GM10248 (cell line): ENCODE data around the gene NUDT1.

ENCODE experiments used
- CTCF ChIA-PET: fragments of 300-600 bp; sonication (Branson Sonifier 250); formaldehyde crosslinking; extraction: SDS; loops from one replicate; lab custom pipeline; 2021; ENCODE audit warnings: antibody characterized with exemption; lab: Yijun Ruan, JAX
- POLR2A ChIA-PET: fragments of 350-650 bp; sonication (Branson Sonifier 250); formaldehyde crosslinking; extraction: SDS; loops from one replicate; lab custom pipeline; 2020; ENCODE audit warnings: antibody characterized with exemption; lab: Yijun Ruan, JAX
- DNase-seq: peaks from one replicate; pipeline ENCODE4 v3.0.0; 2012; ENCODE audit errors: extremely low spot score
- CTCF ChIP-seq: IDR thresholded peaks from 2 replicates; pipeline ENCODE4 v1.5.1; 2012; ENCODE audit warnings: mild to moderate bottlenecking, low read depth; ENCODE audit errors: extremely low read depth, missing control alignments, control extremely low read depth

Gene NUDT1

DNA sequence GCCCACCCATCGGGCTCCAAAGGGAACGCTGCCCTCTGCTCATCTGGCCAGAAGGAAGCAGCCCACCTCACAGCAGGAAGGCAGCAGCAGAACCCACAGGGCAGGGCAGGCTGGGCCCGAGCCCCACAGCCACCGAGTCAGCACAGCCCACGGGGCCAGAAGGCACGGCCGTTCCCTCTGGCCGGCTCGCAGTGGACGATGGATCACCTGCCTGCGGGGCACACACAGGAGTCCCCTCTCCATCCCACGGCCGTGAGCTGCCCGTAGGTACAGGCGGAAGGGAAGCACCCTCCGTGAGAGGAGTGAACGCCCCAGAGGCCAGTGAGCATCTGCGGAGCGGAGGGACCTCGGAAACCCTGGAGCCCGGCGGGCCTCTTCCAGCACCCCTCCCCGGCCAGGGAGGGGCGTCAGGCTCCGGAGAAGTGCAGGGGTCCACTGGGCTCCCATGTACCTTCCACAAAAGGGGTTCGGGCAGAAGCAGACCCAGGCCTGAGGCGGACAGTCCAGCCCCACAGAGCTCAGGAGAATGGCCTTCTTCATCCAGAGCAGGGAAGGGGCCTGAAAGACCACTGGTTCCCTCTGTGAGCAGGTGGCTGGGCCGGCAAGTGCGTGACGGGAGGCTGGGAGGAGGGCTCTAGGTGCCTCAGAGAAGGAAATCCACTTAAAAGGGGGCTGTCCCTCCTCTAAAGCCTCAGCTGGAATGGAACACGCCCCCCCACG, 11.7 kb downstream of the NUDT1 start:
- DNase-seq = no peak
- CTCF ChIA-PET = interaction anchor here (2.8 kb wide), 1 partner anchor 94 kb away, joined by 8 read pairs; no protein-coding TSS in a partner anchor
- TF ChIP-seq CTCF = no peak
- POLR2A ChIA-PET = no interaction called here

DNA sequence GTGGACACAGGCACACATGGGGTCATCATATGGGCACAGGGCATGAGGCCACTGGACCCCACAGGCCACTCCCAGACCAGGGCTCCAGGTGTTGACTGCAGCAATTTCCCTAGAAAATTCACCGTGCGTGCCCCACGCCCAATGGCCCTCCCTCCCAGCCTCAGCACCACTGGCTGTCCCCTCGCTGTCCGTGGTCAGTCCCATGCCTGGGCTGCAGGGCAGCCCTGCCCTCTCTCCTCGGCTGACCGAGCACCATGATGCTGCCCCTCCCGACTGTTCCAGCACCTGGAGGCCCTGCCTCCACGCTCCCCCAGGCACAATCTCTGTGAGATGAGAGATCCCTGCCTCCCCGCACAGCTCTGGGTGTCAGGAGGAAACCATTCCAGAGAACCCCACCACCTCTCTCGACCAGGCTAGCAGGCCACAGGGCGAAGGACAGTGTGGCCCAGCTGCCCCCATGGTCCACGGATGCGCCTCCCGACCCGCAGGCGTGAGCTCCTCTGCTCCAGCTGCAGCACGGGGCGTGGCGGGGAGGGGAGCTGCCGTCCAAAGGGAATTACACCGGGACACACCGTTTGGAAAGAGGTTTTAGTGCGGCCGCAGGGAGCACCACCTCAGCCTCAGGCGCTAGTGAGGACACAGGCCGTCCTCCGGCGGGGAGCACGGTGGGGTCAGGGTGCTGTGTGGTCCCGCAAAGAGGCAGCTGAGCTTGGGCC, 12.6 kb downstream of the NUDT1 start:
- no peak for DNase-seq
- no peak for TF ChIP-seq CTCF
- ChIA-PET CTCF (interaction anchor here (2.8 kb wide), 1 partner anchor 93 kb away, joined by 8 read pairs; no protein-coding TSS in a partner anchor), POLR2A (interaction anchor here (1.1 kb wide), 1 partner anchor 58 kb away, joined by 3 read pairs; no protein-coding TSS in a partner anchor)

- no peak for DNase-seq
- CTCF ChIA-PET = interaction anchor here (2.8 kb wide), 1 partner anchor 92 kb away, joined by 8 read pairs; no protein-coding TSS in a partner anchor
- POLR2A ChIA-PET = interaction anchor here (1.1 kb wide), 1 partner anchor 57 kb away, joined by 3 read pairs; no protein-coding TSS in a partner anchor
- no peak for TF ChIP-seq CTCF
Measured at GRCh38 chr7:2255145-2256139, 13.4 kb downstream of the NUDT1 start.

DNA sequence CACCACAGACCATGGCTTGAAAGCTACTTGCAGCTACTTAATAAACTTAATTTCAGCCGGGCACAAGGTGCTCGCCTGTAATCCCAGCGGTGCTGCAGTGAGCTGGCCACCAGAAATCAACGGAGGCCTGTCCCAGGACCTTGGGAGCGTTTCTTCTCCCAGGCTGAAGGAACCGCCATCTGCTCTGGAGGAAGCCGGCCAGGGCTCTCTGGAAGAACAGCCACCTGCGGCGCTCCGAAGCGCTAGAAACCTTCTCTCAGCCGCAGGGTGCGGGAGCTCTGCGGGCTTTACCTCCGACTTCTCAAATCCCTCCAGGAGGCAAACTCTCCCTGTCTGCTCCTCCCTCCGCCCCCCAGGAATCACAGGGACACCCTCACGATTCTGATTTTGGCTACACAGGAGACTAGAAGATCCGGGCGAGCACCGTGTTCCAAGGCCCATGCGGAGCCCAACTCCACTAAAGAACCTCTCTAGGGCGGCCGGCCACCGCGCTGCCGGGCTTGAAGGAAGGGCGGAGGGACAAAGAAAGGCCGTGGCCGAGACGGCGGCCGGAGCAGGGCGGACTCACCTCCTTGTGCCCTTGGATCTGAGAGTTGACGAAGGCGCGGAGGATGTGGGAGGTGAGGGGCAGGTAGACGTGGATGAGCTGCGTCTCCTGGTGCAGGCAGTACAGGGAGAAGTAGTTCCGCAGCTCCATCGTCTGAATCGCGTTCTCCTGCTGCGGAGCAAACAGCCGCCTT, 14.4 kb downstream of the NUDT1 start:
- POLR2A ChIA-PET = no interaction called here

GRCh38 chr7:2257046-2257551, 15.1 kb downstream of the NUDT1 start:
- ChIA-PET POLR2A (no interaction called here), CTCF (interaction anchor here (1.0 to 2.0 kb wide), 2 partner anchors 9 to 20 kb away, joined by 3 to 9 read pairs; no protein-coding TSS in a partner anchor)
- no peak for DNase-seq
- TF ChIP-seq CTCF = no peak

More for the DNA sequence above, 14.4 kb downstream of the NUDT1 start:
- no peak for TF ChIP-seq CTCF
- no peak for DNase-seq
- CTCF ChIA-PET = interaction anchor here (2.0 kb wide), 1 partner anchor 8 kb away, joined by 9 read pairs; no protein-coding TSS in a partner anchor
